Measurements from ENCODE around the gene SERPINB12. TPM values are rescaled to one million over a fixed set of nuclear protein-coding genes. Genes with fewer than 3 reads are reported as not detected.

The SERPINB12 gene
- total RNA-seq, 2 experiments from 2014 or later, result not detected

GRCh38 chr18:63550068-63550467 lies 7.9 kb downstream of the SERPINB12 start:
- no peak overlapping the region for H3K27ac Mint-ChIP-seq
- H3K27me3 Mint-ChIP-seq, result peaks cover 14% of the 10 kb centered on the region
- DNase-seq, result no peak
- ChIA-PET CTCF (interaction anchor here (0.6 to 1.6 kb wide), 6 partner anchors 8 to 56 kb away, joined by 3 to 9 read pairs (median 4); no protein-coding TSS in a partner anchor), POLR2A (no interaction called here)
- H3K4me1 Mint-ChIP-seq, result no peaks in the 10 kb centered on the region
- intact Hi-C loops (cut with DNase I, micrococcal nuclease), result no loop called here
- H3K4me3 Mint-ChIP-seq, result no peak overlapping the region
- H3K9me3 Mint-ChIP-seq (ENCODE audit: low read depth), result no peaks in the 10 kb centered on the region
- no peak for ATAC-seq
- H3K36me3 Mint-ChIP-seq (ENCODE audit: low read depth), result no peaks in the 10 kb centered on the region

- intact Hi-C loops (cut with DNase I, micrococcal nuclease), result no loop called here
- Mint-ChIP-seq H3K36me3 (ENCODE audit: low read depth) (no peaks in the 10 kb centered on the region), H3K4me3 (no peak overlapping the region), H3K27ac (no peak overlapping the region), H3K27me3 (peaks cover 7% of the 10 kb centered on the region), H3K9me3 (ENCODE audit: low read depth) (no peaks in the 10 kb centered on the region), H3K4me1 (no peaks in the 10 kb centered on the region)
- ChIA-PET POLR2A (no interaction called here), CTCF (no interaction called here)
- DNase-seq, result no peak
- ATAC-seq, result no peak
Observed at GRCh38 chr18:63551769-63552168, 9.6 kb downstream of the SERPINB12 start.

GRCh38 chr18:63552581-63552980 lies 10.4 kb downstream of the SERPINB12 start:
- DNase-seq (no peak), ATAC-seq (no peak)
- intact Hi-C loops (cut with DNase I, micrococcal nuclease), result no loop called here
- Mint-ChIP-seq H3K27me3 (peaks cover 5% of the 10 kb centered on the region), H3K4me3 (no peak overlapping the region), H3K9me3 (ENCODE audit: low read depth) (no peaks in the 10 kb centered on the region), H3K4me1 (no peaks in the 10 kb centered on the region), H3K27ac (no peak overlapping the region), H3K36me3 (ENCODE audit: low read depth) (no peaks in the 10 kb centered on the region)
- ChIA-PET POLR2A (no interaction called here), CTCF (no interaction called here)

DNA sequence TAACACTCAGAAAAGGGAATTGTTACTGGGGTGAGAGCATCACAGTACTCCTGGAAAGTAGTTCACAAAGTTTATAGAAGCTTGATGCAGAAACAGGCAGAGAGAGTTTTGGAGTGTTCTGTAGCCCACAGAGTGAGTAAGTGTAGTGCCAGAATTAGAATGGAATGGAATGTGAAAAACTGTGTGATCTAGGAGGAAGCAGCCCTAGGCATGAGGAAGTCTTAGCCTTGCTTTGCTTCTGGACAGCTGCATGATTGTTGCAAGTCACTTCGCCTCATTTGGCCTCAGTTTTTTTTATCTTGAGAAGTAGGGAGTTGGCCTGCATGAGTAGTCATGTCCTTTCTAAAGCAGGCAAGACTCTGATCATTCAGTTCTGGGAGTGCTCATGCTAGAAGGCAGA lies 10.9 kb downstream of the SERPINB12 start:
- intact Hi-C loops (cut with DNase I, micrococcal nuclease), result no loop called here
- CTCF ChIA-PET, result interaction anchor here (1.0 kb wide), 1 partner anchor 25 kb away, joined by 3 read pairs; no protein-coding TSS in a partner anchor
- no peak overlapping the region for H3K27ac Mint-ChIP-seq
- no peaks in the 10 kb centered on the region for H3K4me1 Mint-ChIP-seq
- ATAC-seq (no peak), DNase-seq (no peak)
- H3K9me3 Mint-ChIP-seq (ENCODE audit: low read depth), result no peaks in the 10 kb centered on the region
- no peak overlapping the region for H3K4me3 Mint-ChIP-seq
- H3K36me3 Mint-ChIP-seq (ENCODE audit: low read depth), result no peaks in the 10 kb centered on the region
- peaks cover 6% of the 10 kb centered on the region for H3K27me3 Mint-ChIP-seq
- POLR2A ChIA-PET, result no interaction called here

- Mint-ChIP-seq H3K36me3 (ENCODE audit: low read depth) (no peaks in the 10 kb centered on the region), H3K9me3 (ENCODE audit: low read depth) (no peaks in the 10 kb centered on the region), H3K4me3 (no peak overlapping the region), H3K27ac (no peak overlapping the region), H3K27me3 (peaks cover 7% of the 10 kb centered on the region), H3K4me1 (no peaks in the 10 kb centered on the region)
- DNase-seq, result no peak
- ChIA-PET CTCF (no interaction called here), POLR2A (no interaction called here)
- intact Hi-C loops (cut with DNase I, micrococcal nuclease), result no loop called here
- ATAC-seq, result no peak
Observed at GRCh38 chr18:63559567-63560491, 17.7 kb downstream of the SERPINB12 start.

- CTCF ChIA-PET, result interaction anchor here (0.8 to 2.5 kb wide), 2 partner anchors 15 to 38 kb away, joined by 3 to 11 read pairs; no protein-coding TSS in a partner anchor
- H3K4me3 Mint-ChIP-seq, result no peak overlapping the region
Observed at GRCh38 chr18:63562284-63562683, 20.1 kb downstream of the SERPINB12 start.

GRCh38 chr18:63564021-63564420 lies 21.9 kb downstream of the SERPINB12 start:
- Mint-ChIP-seq H3K4me3 (no peak overlapping the region), H3K27ac (no peak overlapping the region), H3K9me3 (ENCODE audit: low read depth) (no peaks in the 10 kb centered on the region), H3K4me1 (no peaks in the 10 kb centered on the region), H3K27me3 (peaks cover 6% of the 10 kb centered on the region), H3K36me3 (ENCODE audit: low read depth) (no peaks in the 10 kb centered on the region)
- DNase-seq (no peak), ATAC-seq (no peak)
- ChIA-PET POLR2A (no interaction called here), CTCF (interaction anchor here (0.7 kb wide), 1 partner anchor 47 kb away, joined by 3 read pairs; no protein-coding TSS in a partner anchor)
- intact Hi-C loops (cut with DNase I, micrococcal nuclease), result no loop called here

More at GRCh38 chr18:63562284-63562683, 20.1 kb downstream of the SERPINB12 start:
- intact Hi-C loops (cut with DNase I, micrococcal nuclease), result no loop called here
- POLR2A ChIA-PET, result no interaction called here
- H3K36me3 Mint-ChIP-seq (ENCODE audit: low read depth), result no peaks in the 10 kb centered on the region
- H3K27me3 Mint-ChIP-seq, result peaks cover 7% of the 10 kb centered on the region
- no peaks in the 10 kb centered on the region for H3K9me3 Mint-ChIP-seq (ENCODE audit: low read depth)
- H3K4me1 Mint-ChIP-seq, result no peaks in the 10 kb centered on the region
- DNase-seq (no peak), ATAC-seq (no peak)
- H3K27ac Mint-ChIP-seq, result no peak overlapping the region

DNA sequence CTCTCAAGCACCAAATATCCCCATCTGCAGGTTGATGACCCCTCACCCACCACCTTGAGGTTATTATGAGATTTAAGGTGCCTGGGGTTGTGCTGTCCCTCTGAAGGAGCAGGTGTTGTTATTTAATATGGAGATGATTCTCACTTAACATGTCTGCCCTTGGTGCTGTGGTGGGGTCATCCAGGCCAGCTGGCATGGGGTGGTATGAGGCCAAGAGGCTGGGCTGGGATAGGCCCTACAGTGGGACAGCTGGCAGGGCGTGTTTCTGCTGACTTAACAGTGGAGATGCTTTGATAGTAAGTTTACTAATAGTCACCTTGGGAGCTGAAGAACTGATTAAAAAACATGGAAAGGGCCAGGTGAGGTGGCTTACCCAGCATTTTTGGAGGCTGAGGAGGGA lies 22.4 kb downstream of the SERPINB12 start:
- H3K27ac Mint-ChIP-seq, result no peak overlapping the region
- no peaks in the 10 kb centered on the region for H3K36me3 Mint-ChIP-seq (ENCODE audit: low read depth)
- CTCF ChIA-PET, result interaction anchor here (0.7 kb wide), 1 partner anchor 48 kb away, joined by 3 read pairs; no protein-coding TSS in a partner anchor
- H3K27me3 Mint-ChIP-seq, result peaks cover 8% of the 10 kb centered on the region
- H3K9me3 Mint-ChIP-seq (ENCODE audit: low read depth), result no peaks in the 10 kb centered on the region
- ATAC-seq (no peak), DNase-seq (no peak)
- no peaks in the 10 kb centered on the region for H3K4me1 Mint-ChIP-seq
- POLR2A ChIA-PET, result no interaction called here
- intact Hi-C loops (cut with DNase I, micrococcal nuclease), result no loop called here
- H3K4me3 Mint-ChIP-seq, result no peak overlapping the region

- no peak overlapping the region for H3K4me3 Mint-ChIP-seq
- H3K27ac Mint-ChIP-seq, result no peak overlapping the region
- CTCF ChIA-PET, result interaction anchor here (1.1 to 1.9 kb wide), 2 partner anchors 49 to 51 kb away, joined by 4 to 5 read pairs; no protein-coding TSS in a partner anchor
- H3K36me3 Mint-ChIP-seq (ENCODE audit: low read depth), result no peaks in the 10 kb centered on the region
- H3K27me3 Mint-ChIP-seq, result peaks cover 13% of the 10 kb centered on the region
- DNase-seq, result no peak
- no peaks in the 10 kb centered on the region for H3K9me3 Mint-ChIP-seq (ENCODE audit: low read depth)
- POLR2A ChIA-PET, result no interaction called here
- intact Hi-C loops (cut with DNase I, micrococcal nuclease), result no loop called here
- ATAC-seq, result no peak
- no peaks in the 10 kb centered on the region for H3K4me1 Mint-ChIP-seq
Observed at GRCh38 chr18:63567276-63567675, 25.1 kb downstream of the SERPINB12 start.

GRCh38 chr18:63567825-63568224 lies 25.7 kb downstream of the SERPINB12 start:
- H3K36me3 Mint-ChIP-seq (ENCODE audit: low read depth), result no peaks in the 10 kb centered on the region
- H3K4me3 Mint-ChIP-seq, result no peak overlapping the region
- no peak overlapping the region for H3K27ac Mint-ChIP-seq
- DNase-seq (no peak), ATAC-seq (no peak)
- no peaks in the 10 kb centered on the region for H3K9me3 Mint-ChIP-seq (ENCODE audit: low read depth)
- ChIA-PET POLR2A (interaction anchor here (0.7 kb wide), 1 partner anchor 1640 kb away, joined by 4 read pairs; no protein-coding TSS in a partner anchor), CTCF (interaction anchor here (1.0 to 1.9 kb wide), 2 partner anchors 11 to 50 kb away, joined by 5 read pairs; no protein-coding TSS in a partner anchor)
- peaks cover 16% of the 10 kb centered on the region for H3K27me3 Mint-ChIP-seq
- no peaks in the 10 kb centered on the region for H3K4me1 Mint-ChIP-seq
- intact Hi-C loops (cut with DNase I, micrococcal nuclease), result no loop called here

- intact Hi-C loops (cut with DNase I, micrococcal nuclease), result no loop called here
- Mint-ChIP-seq H3K27me3 (peaks cover 21% of the 10 kb centered on the region), H3K4me3 (no peak overlapping the region), H3K27ac (no peak overlapping the region), H3K4me1 (no peaks in the 10 kb centered on the region), H3K36me3 (ENCODE audit: low read depth) (no peaks in the 10 kb centered on the region), H3K9me3 (ENCODE audit: low read depth) (no peaks in the 10 kb centered on the region)
- ATAC-seq (no peak), DNase-seq (no peak)
- POLR2A ChIA-PET, result no interaction called here
- CTCF ChIA-PET, result no interaction called here
Observed at GRCh38 chr18:63570721-63571120, 28.6 kb downstream of the SERPINB12 start.

GRCh38 chr18:63575681-63576080 lies 33.5 kb downstream of the SERPINB12 start:
- intact Hi-C loops (cut with DNase I, micrococcal nuclease), result loop anchor here in 1 of 2 experiments (5.0 kb wide), 2 partner anchors 233 to 272 kb away; no protein-coding TSS in a partner anchor
- ChIA-PET CTCF (interaction anchor here (0.5 to 8.3 kb wide), 4 partner anchors 9 to 559 kb away, joined by 4 to 109 read pairs (median 6); no protein-coding TSS in a partner anchor), POLR2A (no interaction called here)
- Mint-ChIP-seq H3K27me3 (peaks cover 11% of the 10 kb centered on the region), H3K36me3 (ENCODE audit: low read depth) (no peaks in the 10 kb centered on the region), H3K4me1 (no peaks in the 10 kb centered on the region), H3K27ac (no peak overlapping the region), H3K4me3 (no peak overlapping the region), H3K9me3 (ENCODE audit: low read depth) (no peaks in the 10 kb centered on the region)
- DNase-seq (no peak), ATAC-seq (no peak)
